A549 (cell line): ENCODE measurements around the gene WFDC9. TPM values are rescaled to one million over a fixed set of nuclear protein-coding genes. Genes with fewer than 3 reads are reported as not detected.
"Not testable (repeated sequence)": the region's sequence is repeated elsewhere in the genome, so short reads cannot be mapped to it uniquely, and the experiment has no call there.

ENCODE experiments used
- ATAC-seq, 2 experiments: fragments of 200-7000 bp in 1 of 2; fragments of >200 bp in 1 of 2; cut with Nextera tagmentation in 1 of 2; cut with Tn5 transposase in 1 of 2; 3 replicates each; pipeline versions ENCODE4 v1.8.0 to v1.9.1; 2018 to 2020; ENCODE audit warnings: mild to moderate bottlenecking in 1 of 2, moderate library complexity in 1 of 2
- CTCF ChIA-PET: fragments of 300-600 bp; sonication (Branson Sonifier 250); formaldehyde crosslinking; extraction: SDS; loops from one replicate; lab custom pipeline; 2021; ENCODE audit warnings: antibody characterized with exemption, inconsistent platforms; lab: Yijun Ruan, JAX
- POLR2A ChIA-PET: fragments of 350-600 bp; formaldehyde crosslinking; extraction: SDS; loops from one replicate; lab custom pipeline; 2021; ENCODE audit warnings: antibody characterized with exemption, inconsistent platforms; lab: Yijun Ruan, JAX
- DNase-seq, 2 experiments: peaks; one replicate each; pipeline versions ENCODE4 v3.0.0 to v3.0.0-alpha.2; 2011 to 2016; ENCODE audit warnings: low read depth in 1 of 2, low spot score in 1 of 2
- FAIRE-seq: peaks from 2 replicates; lab custom pipeline; 2011; peaks lifted over from hg19 to GRCh38; lab: Jason Lieb, UNC
- H3K27ac ChIP-seq, 2 experiments: fragments of >200 bp; sonication (Bioruptor Twin); formaldehyde crosslinking; 3 replicates each; pipeline ENCODE4 v1.5.1; 2016 to 2017
- H3K4me1 ChIP-seq: fragments of >200 bp; sonication (Bioruptor Twin); formaldehyde crosslinking; 3 replicates; pipeline ENCODE4 v1.6.1; 2016
- H3K4me2 ChIP-seq: fragments of >200 bp; sonication (Bioruptor Twin); formaldehyde crosslinking; 3 replicates; pipeline ENCODE4 v1.6.1; 2016
- H3K4me3 ChIP-seq: fragments of >200 bp; sonication (Bioruptor Twin); formaldehyde crosslinking; 3 replicates; pipeline ENCODE4 v1.5.1; 2016
- H3K9me3 ChIP-seq: fragments of >200 bp; sonication (Bioruptor Twin); formaldehyde crosslinking; 3 replicates; pipeline ENCODE4 v1.6.1; 2016
- CBX8 ChIP-seq: fragments of 200-600 bp; sonication (generic); IDR thresholded peaks from 2 replicates; pipeline ENCODE4 v1.6.1; 2016
- CHD2 ChIP-seq: fragments of 150-350 bp; IDR thresholded peaks from 2 replicates; pipeline ENCODE4 v1.6.1; 2014; ENCODE audit warnings: low read length; ENCODE audit not compliant: partially characterized antibody
- CHD4 ChIP-seq: fragments of 200-600 bp; sonication (generic); IDR thresholded peaks from 2 replicates; pipeline ENCODE4 v1.6.1; 2016; ENCODE audit warnings: antibody characterized with exemption, mild to moderate bottlenecking, borderline replicate concordance
- ESRRA ChIP-seq: fragments of 150-350 bp; IDR thresholded peaks from 2 replicates; pipeline ENCODE4 v1.6.1; 2014; ENCODE audit warnings: mild to moderate bottlenecking, low read length, borderline replicate concordance
- FOSL2 ChIP-seq, 2 experiments: fragments of 450-650 bp in 1 of 2; fragments of >200 bp in 1 of 2; sonication (Bioruptor Twin) in 1 of 2; formaldehyde crosslinking; IDR thresholded peaks; 2 replicates each; pipeline versions ENCODE4 v1.5.0 to v1.6.1; 2016 to 2020; ENCODE audit warnings: mild to moderate bottlenecking in 1 of 2, moderate library complexity in 1 of 2
- GATA3 ChIP-seq: IDR thresholded peaks from 2 replicates; pipeline ENCODE4 v1.6.1; 2012; ENCODE audit warnings: borderline replicate concordance
- HDAC2 ChIP-seq: fragments of 200-600 bp; sonication (generic); IDR thresholded peaks from 2 replicates; pipeline ENCODE4 v1.6.1; 2016
- HOXB13 ChIP-seq: fragments of 250-450 bp; sonication (Bioruptor Pico); IDR thresholded peaks from 2 replicates; pipeline ENCODE4 v1.5.0; 2020; ENCODE audit warnings: low read depth, mild to moderate bottlenecking, moderate library complexity
- JUN ChIP-seq, 2 experiments: fragments of >200 bp; sonication (Bioruptor Twin); formaldehyde crosslinking; IDR thresholded peaks; 2 replicates in 1 of 2; 3 replicates in 1 of 2; pipeline ENCODE4 v1.6.1; 2016 to 2017
- MAFK ChIP-seq: fragments of 450-650 bp; IDR thresholded peaks from 2 replicates; pipeline ENCODE4 v1.6.1; 2014; ENCODE audit not compliant: partially characterized antibody
- MYC ChIP-seq: IDR thresholded peaks from 2 replicates; pipeline ENCODE4 v1.6.1; 2012; ENCODE audit warnings: mild to moderate bottlenecking, inconsistent platforms, low read length, improper control_type of control experiment, borderline replicate concordance
- NR3C1 ChIP-seq: fragments of >200 bp; sonication (Bioruptor Twin); formaldehyde crosslinking; IDR thresholded peaks from 3 replicates; pipeline ENCODE4 v1.6.1; 2017
- POLR2AphosphoS2 ChIP-seq: conservative IDR thresholded peaks from 2 replicates; pipeline ENCODE4 v1.6.1; 2012; ENCODE audit warnings: low read length, improper control_type of control experiment, inconsistent platforms
- RFX5 ChIP-seq: fragments of 450-650 bp; IDR thresholded peaks from 2 replicates; pipeline ENCODE4 v1.7.1; 2014; ENCODE audit warnings: antibody characterized with exemption, mild to moderate bottlenecking, moderate library complexity
- SMC3 ChIP-seq: fragments of >200 bp; sonication (Bioruptor Twin); formaldehyde crosslinking; IDR thresholded peaks from 3 replicates; pipeline ENCODE4 v1.6.1; 2018; ENCODE audit warnings: inconsistent platforms
- SREBF2 ChIP-seq: fragments of 450-650 bp; IDR thresholded peaks from 2 replicates; pipeline ENCODE4 v1.6.1; 2014; ENCODE audit warnings: mild to moderate bottlenecking, moderate library complexity
- ZFP36 ChIP-seq: fragments of 450-650 bp; IDR thresholded peaks from 2 replicates; pipeline ENCODE4 v1.6.1; 2014; ENCODE audit warnings: borderline replicate concordance; ENCODE audit not compliant: partially characterized antibody
- ZNF302 ChIP-seq: fragments of 250-450 bp; sonication (Bioruptor Pico); IDR thresholded peaks from 2 replicates; pipeline ENCODE4 v1.9.0; 2021; ENCODE audit warnings: inconsistent platforms, mild to moderate bottlenecking, moderate library complexity
- WGBS: methylation state at CpG from one replicate; pipeline ENCODE4 v1.1.6; 2017; ENCODE audit errors: missing lambda C conversion rate; 5-methylcytosine and 5-hydroxymethylcytosine counted together
- polyA plus RNA-seq, 4 experiments: library from polyadenylated mRNA; depleted of rRNA in 3 of 4; stranded (reverse); fragments of >200 nt; fragmentation: RNase III in 1 of 4; extraction: RNeasy Plus Mini Kit Qiagen cat#74134 plus additional on column Dnase treatment in 1 of 4; gene quantifications; 2 replicates in 3 of 4; 3 replicates in 1 of 4; pipeline ENCODE4 v1.2.3, GENCODE V29; 2011 to 2017
- TF ChIP-seq, protein P1 (sequence below): fragments of 200-600 bp; sonication (generic); IDR thresholded peaks from 2 replicates; pipeline ENCODE4 v1.6.1; 2016; ENCODE audit warnings: antibody characterized with exemption, mild to moderate bottlenecking, moderate library complexity
- TF ChIP-seq, protein P2 (sequence below): fragments of >200 bp; sonication (Bioruptor Twin); formaldehyde crosslinking; IDR thresholded peaks from 3 replicates; pipeline ENCODE4 v1.6.1; 2016

WFDC9 gene
- polyA plus RNA-seq, 2 of the 4 experiments (the other 2 are of a cell fraction): not detected

DNA sequence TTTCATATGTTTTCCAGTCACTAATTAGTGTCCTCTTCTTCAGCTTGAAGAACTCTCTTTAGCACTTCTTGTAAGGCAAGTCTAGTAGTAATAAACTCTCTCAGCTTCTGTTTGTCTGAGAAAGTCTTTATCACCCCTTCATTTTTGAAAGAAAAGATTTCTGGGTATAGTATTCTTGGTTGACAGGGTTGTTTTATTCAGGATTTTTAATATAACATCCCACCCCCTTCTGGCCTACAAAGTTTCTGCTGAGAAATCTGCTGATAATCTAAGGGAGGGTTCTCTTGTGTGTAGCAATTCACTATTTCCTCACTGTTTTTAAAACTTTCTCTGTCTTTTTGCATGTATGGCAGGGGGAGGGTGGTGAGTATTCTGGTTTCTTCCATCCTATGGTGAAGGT is 48.6 kb upstream of the WFDC9 start (continued):
- TF ChIP-seq, protein P1, sequence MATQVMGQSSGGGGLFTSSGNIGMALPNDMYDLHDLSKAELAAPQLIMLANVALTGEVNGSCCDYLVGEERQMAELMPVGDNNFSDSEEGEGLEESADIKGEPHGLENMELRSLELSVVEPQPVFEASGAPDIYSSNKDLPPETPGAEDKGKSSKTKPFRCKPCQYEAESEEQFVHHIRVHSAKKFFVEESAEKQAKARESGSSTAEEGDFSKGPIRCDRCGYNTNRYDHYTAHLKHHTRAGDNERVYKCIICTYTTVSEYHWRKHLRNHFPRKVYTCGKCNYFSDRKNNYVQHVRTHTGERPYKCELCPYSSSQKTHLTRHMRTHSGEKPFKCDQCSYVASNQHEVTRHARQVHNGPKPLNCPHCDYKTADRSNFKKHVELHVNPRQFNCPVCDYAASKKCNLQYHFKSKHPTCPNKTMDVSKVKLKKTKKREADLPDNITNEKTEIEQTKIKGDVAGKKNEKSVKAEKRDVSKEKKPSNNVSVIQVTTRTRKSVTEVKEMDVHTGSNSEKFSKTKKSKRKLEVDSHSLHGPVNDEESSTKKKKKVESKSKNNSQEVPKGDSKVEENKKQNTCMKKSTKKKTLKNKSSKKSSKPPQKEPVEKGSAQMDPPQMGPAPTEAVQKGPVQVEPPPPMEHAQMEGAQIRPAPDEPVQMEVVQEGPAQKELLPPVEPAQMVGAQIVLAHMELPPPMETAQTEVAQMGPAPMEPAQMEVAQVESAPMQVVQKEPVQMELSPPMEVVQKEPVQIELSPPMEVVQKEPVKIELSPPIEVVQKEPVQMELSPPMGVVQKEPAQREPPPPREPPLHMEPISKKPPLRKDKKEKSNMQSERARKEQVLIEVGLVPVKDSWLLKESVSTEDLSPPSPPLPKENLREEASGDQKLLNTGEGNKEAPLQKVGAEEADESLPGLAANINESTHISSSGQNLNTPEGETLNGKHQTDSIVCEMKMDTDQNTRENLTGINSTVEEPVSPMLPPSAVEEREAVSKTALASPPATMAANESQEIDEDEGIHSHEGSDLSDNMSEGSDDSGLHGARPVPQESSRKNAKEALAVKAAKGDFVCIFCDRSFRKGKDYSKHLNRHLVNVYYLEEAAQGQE: no peak
- no peak for TF ChIP-seq FOSL2 (IDR thresholded peaks at IDR 0.05)
- TF ChIP-seq FOSL2 (CRISPR knock-in tag; IDR thresholded peaks at IDR 0.05): no peak
- no peak for TF ChIP-seq RFX5
- no peak for TF ChIP-seq JUN (IDR thresholded peaks at IDR 0.05)
- no peak for TF ChIP-seq SREBF2
- TF ChIP-seq POLR2AphosphoS2: no peak

DNA sequence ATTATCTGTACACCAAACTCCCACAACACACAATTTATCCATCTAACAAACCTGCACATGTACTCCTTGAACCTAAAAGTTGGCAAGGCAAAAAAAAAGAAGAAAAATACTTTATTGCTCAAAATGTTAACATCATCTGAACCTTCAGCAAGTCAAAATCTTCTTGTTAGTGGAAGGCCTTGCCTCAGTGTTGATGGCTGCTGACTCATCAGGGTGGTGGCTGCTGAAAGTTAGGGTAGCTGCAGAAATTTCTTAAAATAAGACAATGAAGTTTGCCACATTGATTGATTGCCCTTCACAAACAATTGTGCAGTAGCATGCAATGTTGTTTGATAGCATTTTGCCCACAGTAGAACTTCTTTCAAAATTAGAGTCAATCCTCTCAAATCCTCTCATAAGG is 41.7 kb upstream of the WFDC9 start:
- Histone ChIP-seq H3K4me1 (no peaks in the 10 kb centered on the region), H3K27ac (no peak overlapping the region), H3K9me3 (no peaks in the 10 kb centered on the region), H3K4me3 (no peak overlapping the region), H3K4me2 (no peak overlapping the region)
- CTCF ChIA-PET: no interaction called here
- no peak for DNase-seq
- no peak for FAIRE-seq
- TF ChIP-seq NR3C1 (no peak), CHD4 (no peak), ZFP36 (no peak), MAFK (no peak), SREBF2 (no peak), POLR2AphosphoS2 (no peak), HOXB13 (no peak)
- no peak for ATAC-seq
- POLR2A ChIA-PET: no interaction called here

DNA sequence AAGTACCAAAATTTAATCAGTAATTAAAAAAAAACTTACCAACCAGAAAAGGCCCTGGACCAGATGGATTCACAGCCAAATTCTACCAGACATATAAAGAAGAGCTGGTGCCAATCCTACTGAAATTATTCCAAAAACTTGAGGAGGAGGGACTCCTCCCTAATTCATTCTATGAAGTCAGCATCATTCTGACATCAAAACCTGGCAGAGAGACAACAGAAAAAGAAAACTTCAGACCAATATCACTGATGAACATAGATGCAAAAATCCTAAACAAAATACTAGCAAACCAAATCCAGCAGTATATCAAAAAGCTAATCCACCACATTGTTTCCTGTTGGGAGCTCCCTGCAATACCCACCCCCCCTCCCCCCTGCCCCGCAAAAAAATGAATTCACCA is 39.1 kb upstream of the WFDC9 start, which contains the start of gene WFDC11:
TSS of gene WFDC11 (minus strand) at position 101 of the 400 bp plus-strand sequence. CDS start 19,639 bp downstream, outside the sequence.
- TF ChIP-seq SMC3 (no peak), CBX8 (no peak), SREBF2 (no peak), HDAC2 (no peak), ESRRA (no peak), ZNF302 (CRISPR knock-in tag) (no peak), CHD2 (no peak), GATA3 (no peak), MYC (no peak)
- TF ChIP-seq, protein P2, sequence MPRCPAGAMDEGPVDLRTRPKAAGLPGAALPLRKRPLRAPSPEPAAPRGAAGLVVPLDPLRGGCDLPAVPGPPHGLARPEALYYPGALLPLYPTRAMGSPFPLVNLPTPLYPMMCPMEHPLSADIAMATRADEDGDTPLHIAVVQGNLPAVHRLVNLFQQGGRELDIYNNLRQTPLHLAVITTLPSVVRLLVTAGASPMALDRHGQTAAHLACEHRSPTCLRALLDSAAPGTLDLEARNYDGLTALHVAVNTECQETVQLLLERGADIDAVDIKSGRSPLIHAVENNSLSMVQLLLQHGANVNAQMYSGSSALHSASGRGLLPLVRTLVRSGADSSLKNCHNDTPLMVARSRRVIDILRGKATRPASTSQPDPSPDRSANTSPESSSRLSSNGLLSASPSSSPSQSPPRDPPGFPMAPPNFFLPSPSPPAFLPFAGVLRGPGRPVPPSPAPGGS: no peak
- TF ChIP-seq, all 56 proteins: peak for 0
- POLR2A ChIA-PET: no interaction called here
- Histone ChIP-seq H3K27ac (no peak within 1 kb of the TSS), H3K4me3 (no peak within 1 kb of the TSS), H3K9me3 (no peaks in the 10 kb centered on the region), H3K4me1 (no peaks in the 10 kb centered on the region), H3K4me2 (no peak within 1 kb of the TSS)
- DNase-seq (no peak), ATAC-seq (no peak), FAIRE-seq (no peak)
- 0% methylated on average over 1 of the region's 1 CpG for WGBS
- CTCF ChIA-PET: no interaction called here

DNA sequence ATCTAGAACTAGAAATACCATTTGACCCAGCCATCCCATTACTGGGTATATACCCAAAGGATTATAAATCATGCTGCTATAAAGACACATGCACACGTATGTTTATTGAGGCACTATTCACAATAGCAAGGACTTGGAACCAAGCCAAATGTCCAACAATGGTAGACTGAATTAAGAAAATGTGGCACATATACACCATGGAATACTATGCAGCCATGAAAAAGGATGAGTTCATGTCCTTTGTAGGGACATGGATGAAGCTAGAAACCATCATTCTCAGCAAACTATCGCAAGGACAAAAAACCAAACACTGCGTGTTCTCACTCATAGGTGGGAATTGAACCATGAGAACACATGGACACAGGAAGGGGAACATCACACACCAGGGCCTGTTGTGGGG is 26.0 kb upstream of the WFDC9 start:
- FAIRE-seq, H3K4me3 ChIP-seq, H3K9me3 ChIP-seq, H3K4me1 ChIP-seq, ATAC-seq, H3K27ac ChIP-seq, CTCF ChIA-PET, DNase-seq, POLR2A ChIA-PET, H3K4me2 ChIP-seq: not testable (repeated sequence)
- WGBS: 31% methylated on average over 3 of the region's 3 CpGs

DNA sequence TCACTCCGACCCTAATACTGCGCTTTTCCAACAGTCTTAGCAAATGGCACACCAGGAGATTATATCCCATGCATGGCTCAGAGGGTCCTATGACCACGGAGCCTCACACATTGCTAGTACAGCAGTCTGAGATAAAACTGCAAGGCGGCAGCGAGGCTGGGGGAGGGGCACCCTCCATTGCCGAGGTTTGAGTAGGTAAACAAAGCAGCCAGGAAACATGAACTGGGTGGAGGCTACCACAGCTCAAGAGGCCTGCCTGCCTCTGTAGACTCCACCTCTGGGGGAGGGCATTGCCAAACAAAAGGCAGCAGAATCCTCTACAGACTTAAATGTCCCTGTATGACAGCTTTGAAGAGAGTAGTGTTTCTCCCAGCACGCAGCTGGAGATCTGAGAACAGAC is 20.6 kb upstream of the WFDC9 start:
- FAIRE-seq, ATAC-seq, H3K27ac ChIP-seq, H3K9me3 ChIP-seq, H3K4me3 ChIP-seq, H3K4me1 ChIP-seq, POLR2A ChIA-PET, DNase-seq: not testable (repeated sequence)
- H3K4me2 ChIP-seq: peak overlapping the region; percentile 39; the same call in 2 of the 3 replicates
- 2% methylated on average over 6 of the region's 7 CpGs for whole genome bisulfite sequencing
- CTCF ChIA-PET: interaction anchor here (0.6 to 1.2 kb wide), 2 partner anchors 21 to 923 kb away, joined by 3 read pairs; partner anchors contain the start of gene WFDC9
